MM.1S (cell line): ENCODE results near the gene DEPDC1B.

Source experiments
- CTCF ChIP-seq: fragments of 300-600 bp; sonication (generic); IDR thresholded peaks from 2 replicates; pipeline ENCODE4 v1.5.1; 2016; ENCODE audit warnings: antibody characterized with exemption, low read length, mixed read lengths
- EZH2 ChIP-seq: fragments of 300-600 bp; sonication (generic); optimal IDR thresholded peaks from 2 replicates; pipeline ENCODE3; 2017; ENCODE audit warnings: low read depth, mild to moderate bottlenecking, antibody characterized with exemption, low read length, mixed read lengths

DNA sequence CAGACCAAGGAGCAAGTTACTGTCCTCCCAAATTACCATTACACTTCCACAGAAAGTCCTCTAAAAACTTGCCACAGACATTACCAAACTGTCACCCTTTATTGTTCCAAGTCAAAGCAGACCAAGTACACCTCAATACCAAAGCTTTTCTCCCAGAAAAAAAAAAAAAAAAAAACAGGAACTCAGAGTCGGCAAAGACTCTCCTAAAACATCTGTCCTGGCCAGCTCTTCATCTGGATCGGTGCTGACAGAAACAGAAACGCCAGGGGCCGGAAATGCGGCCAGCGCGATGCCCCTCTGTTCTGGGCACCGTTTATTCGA, 718 bp downstream of the DEPDC1B start:
- TF ChIP-seq CTCF (no peak), EZH2 (no peak)
